Small intestine (tissue), 7 donors: ENCODE measurements around the gene RIMBP3C. TPM values are rescaled to one million over a fixed set of nuclear protein-coding genes. Genes with fewer than 3 reads are reported as not detected.
"Not testable (repeated sequence)": the region's sequence is repeated elsewhere in the genome, so short reads cannot be mapped to it uniquely, and the experiment has no call there.

Source experiments
- DNase-seq, 2 donors: peaks; one replicate each; pipeline versions ENCODE4 v3.0.0 to v3.0.0-alpha.2; 2013
- FAIRE-seq: peaks from 2 replicates; lab custom pipeline; 2012; peaks lifted over from hg19 to GRCh38; lab: Jason Lieb, UNC
- H3K27ac ChIP-seq, 3 donors: one replicate each; pipeline ENCODE4 v1.5.1; 2013; ENCODE audit warnings: low read length in 2 of 3, mild to moderate bottlenecking in 2 of 3, control low read depth in 1 of 3, inconsistent platforms in 1 of 3, low read depth in 1 of 3, moderate library complexity in 1 of 3
- H3K27me3 ChIP-seq, 3 donors: one replicate each; pipeline ENCODE4 v1.6.1; 2013; ENCODE audit warnings: low read length in 3 of 3, inconsistent platforms in 1 of 3; ENCODE audit not compliant: control insufficient read depth in 3 of 3, insufficient read depth in 3 of 3
- H3K36me3 ChIP-seq, 3 donors: one replicate each; pipeline ENCODE4 v1.6.1; 2013; ENCODE audit warnings: low read length in 3 of 3, inconsistent platforms in 1 of 3, low read depth in 1 of 3, mild to moderate bottlenecking in 1 of 3, moderate library complexity in 1 of 3; ENCODE audit not compliant: control insufficient read depth in 3 of 3, insufficient read depth in 2 of 3
- H3K4me1 ChIP-seq, 3 donors: one replicate each; pipeline ENCODE4 v1.6.1; 2013; ENCODE audit warnings: low read length in 2 of 3, inconsistent platforms in 1 of 3, low read depth in 1 of 3, mild to moderate bottlenecking in 1 of 3, moderate library complexity in 1 of 3; ENCODE audit not compliant: control insufficient read depth in 3 of 3, insufficient read depth in 2 of 3
- H3K4me3 ChIP-seq, 3 donors: one replicate each; pipeline ENCODE4 v1.5.1; 2013; ENCODE audit warnings: low read length in 3 of 3, control low read depth in 1 of 3, inconsistent platforms in 1 of 3, low read depth in 1 of 3, mild to moderate bottlenecking in 1 of 3, moderate library complexity in 1 of 3
- H3K9me3 ChIP-seq, 2 donors: one replicate each; pipeline ENCODE4 v1.6.1; 2013; ENCODE audit warnings: low read depth in 1 of 2, low read length in 1 of 2; ENCODE audit not compliant: control insufficient read depth in 2 of 2, insufficient read depth in 1 of 2
- WGBS, 3 donors: extraction: QIAGEN DNeasy Blood & Tissue Kit; methylation state at CpG; one replicate each; pipeline ENCODE4 v1.1.7; 2013; 5-methylcytosine and 5-hydroxymethylcytosine counted together
- polyA plus RNA-seq, 4 donors: library from polyadenylated mRNA; stranded (reverse) in 3 of 4; unstranded in 1 of 4; fragments of 200-250 nt in 3 of 4; fragments of 120-200 nt in 1 of 4; gene quantifications; one replicate each; pipeline versions ENCODE4 v1.2.1 to v1.2.3, GENCODE V29; 2013
- donor health status: healthy with polysubstance abuse.
- donor health status: control.
- donor health status: control.
- donor health status: Bipolar disorder and iron deficiency.
- donor health status: healthy.

Gene RIMBP3C
- polyA plus RNA-seq, 4 donors: 0.04 to 0.06 TPM; not detected in 2

DNA sequence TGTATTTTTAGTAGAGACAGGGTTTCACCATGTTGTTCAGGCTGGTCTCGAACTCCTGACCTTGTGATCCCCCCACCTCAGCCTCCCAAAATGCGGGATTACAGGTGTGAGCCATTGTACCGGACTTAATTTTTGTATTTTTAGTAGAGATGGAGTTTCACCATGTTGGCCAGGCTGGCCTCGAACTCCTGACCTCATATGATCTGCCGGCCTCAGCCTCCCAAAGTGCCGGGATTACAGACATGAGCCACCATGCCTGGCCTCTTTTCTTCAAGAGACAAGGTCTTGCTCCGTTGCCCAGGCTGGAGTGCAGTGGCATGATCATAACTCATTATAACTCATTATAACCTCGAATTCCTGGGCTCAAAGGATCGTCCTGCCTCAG is 29.4 kb upstream of the RIMBP3C start:
- not testable (repeated sequence) for FAIRE-seq, H3K4me3 ChIP-seq, H3K27ac ChIP-seq, DNase-seq, H3K27me3 ChIP-seq, H3K9me3 ChIP-seq, H3K4me1 ChIP-seq
- H3K36me3 ChIP-seq: peaks cover 0 to 36% (median 0%) of the 10 kb centered on the region in 3 donors
- WGBS, 3 donors: 86 to 94% (median 91%) methylated on average over 9 of the region's 9 CpGs

DNA sequence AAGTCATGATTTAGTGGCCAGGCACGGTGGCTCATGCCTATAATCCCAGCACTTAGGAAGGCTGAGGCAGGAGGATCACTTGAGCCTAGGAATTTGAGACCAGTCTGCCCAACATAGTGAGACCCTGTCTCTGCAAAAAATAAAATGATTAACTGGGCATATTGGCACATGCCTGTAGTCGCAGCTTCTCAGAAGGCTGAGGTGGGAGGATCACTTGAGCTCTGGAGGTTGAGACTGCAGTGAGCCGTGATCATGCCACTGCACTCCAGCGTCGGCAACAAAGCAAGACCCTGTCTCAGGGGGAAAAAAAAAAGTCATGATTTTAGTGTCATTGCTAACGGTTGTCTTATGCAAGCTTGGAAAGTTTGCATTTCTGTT is 28.2 kb upstream of the RIMBP3C start:
- H3K4me1 ChIP-seq: peaks cover 5 to 10% (median 9%) of the 10 kb centered on the region in 3 donors
- H3K27me3 ChIP-seq: no peaks in the 10 kb centered on the region
- no peak overlapping the region for H3K4me3 ChIP-seq
- FAIRE-seq (no peak), DNase-seq (no peak)
- WGBS, 3 donors: 74 to 88% (median 78%) methylated on average over 6 of the region's 6 CpGs
- H3K36me3 ChIP-seq: peaks cover 0 to 32% (median 0%) of the 10 kb centered on the region in 3 donors
- H3K27ac ChIP-seq: no peak overlapping the region
- no peaks in the 10 kb centered on the region for H3K9me3 ChIP-seq

DNA sequence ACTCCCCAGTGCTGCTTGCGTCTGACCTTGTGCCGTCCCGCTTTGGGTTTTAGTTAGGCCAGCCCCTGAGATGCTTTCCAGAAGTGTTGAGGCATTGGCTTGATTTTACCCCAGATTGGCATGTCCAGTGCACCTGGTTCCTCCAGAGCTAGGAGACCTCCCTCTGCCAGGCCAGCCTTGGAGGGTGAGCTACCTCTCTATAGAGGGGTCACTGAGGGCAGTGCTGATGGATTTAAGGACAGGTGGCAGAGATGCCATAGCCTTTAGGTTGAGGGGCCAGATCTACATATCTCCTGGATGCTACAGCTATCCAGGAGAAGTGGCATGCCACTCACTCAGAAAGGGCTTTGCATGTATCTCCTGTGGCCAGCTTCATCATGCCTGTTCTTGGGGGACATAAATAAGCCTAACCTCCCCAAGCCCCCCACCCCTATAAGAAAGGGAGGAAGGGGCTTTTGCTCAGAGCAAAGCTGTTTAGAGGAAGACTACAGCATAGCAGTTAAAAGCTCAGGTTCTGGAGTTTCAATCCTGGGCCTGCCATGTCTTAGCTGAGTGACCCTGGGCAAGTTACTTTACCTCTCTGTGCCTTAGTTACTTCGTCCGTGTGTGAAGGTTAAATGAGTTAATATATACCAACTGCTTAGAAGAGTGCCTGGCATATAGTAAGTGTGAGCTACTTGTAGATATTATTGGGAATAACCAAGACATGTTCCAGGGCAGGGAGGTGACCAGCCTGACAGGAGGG is 22.7 kb upstream of the RIMBP3C start:
- no peak for DNase-seq
- no peak for FAIRE-seq
- Histone ChIP-seq H3K36me3 (peaks cover 0 to 28% (median 0%) of the 10 kb centered on the region in 3 donors), H3K27ac (no peak overlapping the region), H3K4me1 (peaks cover 11 to 35% (median 19%) of the 10 kb centered on the region in 3 donors), H3K4me3 (no peak overlapping the region), H3K9me3 (no peaks in the 10 kb centered on the region), H3K27me3 (no peaks in the 10 kb centered on the region)
- 65 to 76% (median 76%) methylated on average over 5 of the region's 5 CpGs for WGBS, 3 donors

DNA sequence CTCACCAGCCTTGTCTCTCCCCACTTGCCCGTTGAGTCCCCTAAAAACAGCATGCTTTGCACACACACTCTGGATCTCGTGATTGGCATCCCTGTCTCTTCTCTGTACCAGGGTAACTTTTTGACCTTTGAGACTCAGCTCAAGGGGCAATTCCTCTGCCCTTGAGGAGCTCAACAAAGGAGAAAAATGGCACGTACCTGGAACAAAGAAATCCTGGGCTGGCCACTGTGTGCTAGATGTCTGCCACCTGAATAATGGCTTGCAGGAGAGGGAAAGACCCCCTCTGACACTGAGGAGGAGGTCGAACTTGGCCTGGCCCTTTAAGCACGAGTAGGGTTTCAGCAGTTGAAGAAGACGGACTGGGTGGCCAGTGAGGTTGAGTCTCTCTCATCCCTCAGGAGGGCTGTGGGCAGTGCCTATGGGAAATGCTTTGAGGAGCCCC is 22.1 kb upstream of the RIMBP3C start:
- WGBS, 3 donors: 50 to 63% (median 50%) methylated on average over 6 of the region's 6 CpGs
- FAIRE-seq (no peak), DNase-seq (peak; percentile 37)
- peak overlapping the region in 1 of 3 donors; percentile 52 for H3K27ac ChIP-seq
- peaks cover 11 to 35% (median 23%) of the 10 kb centered on the region in 3 donors for H3K4me1 ChIP-seq
- no peaks in the 10 kb centered on the region for H3K27me3 ChIP-seq
- H3K9me3 ChIP-seq: no peaks in the 10 kb centered on the region
- no peak overlapping the region for H3K4me3 ChIP-seq
- H3K36me3 ChIP-seq: peaks cover 0 to 28% (median 0%) of the 10 kb centered on the region in 3 donors

DNA sequence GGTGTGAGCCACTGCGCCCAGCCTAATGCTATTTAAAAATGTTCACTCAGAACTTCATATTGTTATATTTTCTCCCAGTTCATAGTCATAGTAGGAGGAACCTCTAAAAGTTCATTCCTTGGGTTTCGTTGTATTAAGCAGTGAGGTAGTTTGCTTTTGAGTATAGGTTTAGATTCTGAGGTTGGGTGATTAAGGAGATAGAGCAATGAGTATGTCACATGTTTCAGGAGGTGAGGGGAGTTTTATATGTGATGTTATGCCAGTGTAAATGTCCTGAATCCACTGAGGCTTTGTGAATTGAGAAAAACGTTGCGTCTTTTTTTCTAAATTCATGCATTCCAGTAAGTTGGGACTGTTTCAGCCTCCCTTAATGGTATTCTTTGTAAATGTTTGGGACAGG is 20.4 kb upstream of the RIMBP3C start:
- FAIRE-seq: no peak
- WGBS, 3 donors: 79 to 88% (median 84%) methylated on average over 4 of the region's 4 CpGs
- H3K36me3 ChIP-seq: peaks cover 0 to 21% (median 0%) of the 10 kb centered on the region in 3 donors
- no peaks in the 10 kb centered on the region for H3K9me3 ChIP-seq
- no peak overlapping the region for H3K4me3 ChIP-seq
- peaks cover 8 to 38% (median 18%) of the 10 kb centered on the region in 3 donors for H3K4me1 ChIP-seq
- no peak for DNase-seq
- H3K27me3 ChIP-seq: no peaks in the 10 kb centered on the region
- H3K27ac ChIP-seq: no peak overlapping the region

DNA sequence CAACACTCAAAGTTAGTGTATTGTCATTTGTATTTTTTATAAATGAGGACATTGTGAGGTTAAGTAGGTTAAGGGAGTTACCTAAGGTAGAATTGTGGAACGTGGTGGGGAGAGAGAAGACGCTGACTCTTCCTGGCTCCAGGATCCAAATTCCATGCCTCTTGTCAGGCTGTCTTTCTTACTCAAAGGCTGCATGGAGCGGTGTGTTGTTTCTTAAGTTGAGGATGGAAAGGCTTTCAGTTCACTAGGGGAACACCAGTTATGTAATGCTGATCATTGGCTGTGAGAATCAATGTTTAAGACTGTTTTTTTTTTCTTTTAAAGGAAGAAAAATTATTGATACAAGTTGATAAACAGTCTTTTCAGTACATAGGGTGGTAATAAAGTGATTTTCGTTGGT is 19.1 kb upstream of the RIMBP3C start:
- no peak overlapping the region for H3K27ac ChIP-seq
- no peak overlapping the region for H3K4me3 ChIP-seq
- DNase-seq (no peak), FAIRE-seq (no peak)
- whole genome bisulfite sequencing, 3 donors: 42 to 57% (median 51%) methylated on average over 4 of the region's 4 CpGs
- H3K27me3 ChIP-seq: no peaks in the 10 kb centered on the region
- H3K36me3 ChIP-seq: peaks cover 0 to 18% (median 0%) of the 10 kb centered on the region in 3 donors
- peaks cover 8 to 38% (median 18%) of the 10 kb centered on the region in 3 donors for H3K4me1 ChIP-seq
- no peaks in the 10 kb centered on the region for H3K9me3 ChIP-seq

DNA sequence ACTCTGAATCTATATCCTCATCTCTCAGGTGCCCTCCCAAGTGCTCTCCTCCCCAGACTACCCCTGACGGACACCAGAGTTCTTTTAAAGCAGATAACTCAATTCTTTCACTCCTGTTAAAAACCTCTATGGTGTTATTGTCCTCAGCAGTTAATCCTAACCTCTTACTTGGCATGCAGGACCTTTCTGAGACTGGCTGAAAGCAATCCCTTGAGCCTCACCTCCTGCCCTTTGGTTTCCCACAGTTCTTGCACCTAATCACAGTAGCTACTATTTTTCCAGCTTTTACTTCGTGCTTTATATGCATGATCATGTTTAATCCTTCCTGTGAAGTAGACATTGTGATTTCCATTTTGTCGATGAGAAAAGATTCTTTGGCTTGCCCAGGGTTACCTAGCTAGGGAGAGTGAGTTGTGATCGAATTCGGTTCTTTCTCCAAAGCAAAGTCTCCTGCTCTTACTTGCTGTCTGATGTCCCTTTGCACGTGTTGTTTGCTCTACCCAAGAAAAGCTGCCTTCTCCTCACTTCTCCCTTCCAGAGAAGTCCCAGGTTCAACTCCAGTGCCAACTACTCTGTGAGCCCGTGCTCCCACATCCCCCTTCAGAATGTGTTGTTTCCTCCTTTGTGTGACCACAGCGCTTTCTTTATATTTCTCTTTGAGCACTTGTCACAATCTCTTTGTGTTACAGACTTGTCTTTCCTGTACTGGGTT is 18.4 kb upstream of the RIMBP3C start:
- WGBS, 3 donors: 33 to 50% (median 39%) methylated on average over 8 of the region's 8 CpGs
- Histone ChIP-seq H3K9me3 (no peaks in the 10 kb centered on the region), H3K27me3 (no peaks in the 10 kb centered on the region), H3K36me3 (peaks cover 0 to 18% (median 0%) of the 10 kb centered on the region in 3 donors), H3K27ac (peak overlapping the region in 1 of 3 donors; percentile 93), H3K4me1 (peaks cover 8 to 37% (median 18%) of the 10 kb centered on the region in 3 donors), H3K4me3 (peak overlapping the region in 2 of 3 donors; percentile 68 to 90)
- DNase-seq (peak in 1 of 2 donors; percentile 11), FAIRE-seq (no peak)

DNA sequence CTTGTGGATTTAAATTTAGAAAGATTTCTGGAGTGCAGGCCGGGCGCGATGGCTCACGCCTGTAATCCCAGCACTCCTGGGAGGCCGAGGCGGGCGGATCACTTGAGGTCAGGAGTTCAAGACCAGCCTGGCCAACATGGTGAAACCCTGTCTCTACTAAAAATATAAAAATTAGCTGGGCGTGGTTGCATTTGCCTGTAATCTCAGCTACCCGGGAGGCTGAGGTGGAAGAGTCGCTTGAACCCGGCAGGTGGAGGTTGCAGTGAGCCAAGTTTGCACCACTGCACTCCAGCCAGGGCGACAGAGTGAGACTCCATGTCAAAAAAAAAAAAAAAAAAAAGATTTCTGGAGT is 17.8 kb upstream of the RIMBP3C start:
- peak in 1 of 2 donors; percentile 12 for DNase-seq
- peak overlapping the region; percentile 93 to 96 (median 95) for H3K27ac ChIP-seq
- peak overlapping the region in 2 of 3 donors; percentile 68 to 90 for H3K4me3 ChIP-seq
- H3K36me3 ChIP-seq: peaks cover 0 to 15% (median 0%) of the 10 kb centered on the region in 3 donors
- H3K9me3 ChIP-seq, FAIRE-seq, H3K27me3 ChIP-seq: not testable (repeated sequence)
- H3K4me1 ChIP-seq: peaks cover 7 to 32% (median 18%) of the 10 kb centered on the region in 3 donors
- WGBS, 3 donors: 11 to 37% (median 16%) methylated on average over 12 of the region's 12 CpGs
